Thyroid gland (tissue), 4 donors: ENCODE data around the gene GAS2L1. TPM values are rescaled to one million over a fixed set of nuclear protein-coding genes. Genes with fewer than 3 reads are reported as not detected.

Source experiments
- DNase-seq, 2 donors: peaks; one replicate each; pipeline ENCODE4 v3.0.0-alpha.2; 2019
- H3K27ac ChIP-seq, 3 donors: fragments of 200-600 bp; sonication (generic); 1 replicate in 2 of 3; 2 replicates in 1 of 3; pipeline ENCODE4 v1.5.1; 2016 to 2019; ENCODE audit warnings: mild to moderate bottlenecking in 1 of 3, moderate library complexity in 1 of 3
- H3K27me3 ChIP-seq: fragments of 200-600 bp; sonication (generic); one replicate; pipeline ENCODE4 v1.5.1; 2019
- H3K36me3 ChIP-seq, 2 donors: fragments of 200-600 bp; sonication (generic); one replicate each; pipeline ENCODE4 v1.5.1; 2016 to 2019
- H3K4me1 ChIP-seq, 2 donors: fragments of 200-600 bp; sonication (generic); one replicate each; pipeline ENCODE4 v1.5.1; 2017 to 2019
- H3K4me3 ChIP-seq, 3 donors: fragments of 200-600 bp; sonication (generic); replicated peaks in 1 of 3; 1 replicate in 2 of 3; 2 replicates in 1 of 3; pipeline ENCODE4 v1.5.1; 2016; ENCODE audit warnings: mild to moderate bottlenecking in 1 of 3
- H3K9me3 ChIP-seq: fragments of 200-600 bp; sonication (generic); one replicate; pipeline ENCODE4 v1.5.1; 2017
- CTCF ChIP-seq, 6 experiments: fragments of 200-600 bp in 3 of 6; fragments of 450-650 bp in 3 of 6; sonication (generic) in 3 of 6; IDR thresholded peaks; one replicate each; pipeline ENCODE4 v1.5.1; 2016 to 2019; ENCODE audit warnings: antibody characterized with exemption in 6 of 6, mild to moderate bottlenecking in 2 of 6, inconsistent platforms in 1 of 6, moderate library complexity in 1 of 6
- POLR2A ChIP-seq, 2 donors: fragments of 450-650 bp; IDR thresholded peaks; one replicate each; pipeline ENCODE4 v1.6.1; 2017; ENCODE audit warnings: antibody characterized with exemption in 2 of 2, mild to moderate bottlenecking in 2 of 2, moderate library complexity in 1 of 2
- WGBS, 2 donors: methylation state at CpG; one replicate each; pipeline ENCODE4 v1.1.5; 2017; 5-methylcytosine and 5-hydroxymethylcytosine counted together
- intact Hi-C: fragments of 100-400 bp; cut with DNase I; formaldehyde crosslinking; loops from one replicate; pipeline ENCODE4 v1.15.1; 2023
- total RNA-seq, 4 donors: library from RNA; depleted of rRNA; stranded (reverse); fragments of >200 nt; gene quantifications; one replicate each; pipeline ENCODE4 v1.2.3, GENCODE V29; 2016

Gene GAS2L1
- total RNA-seq, 4 donors from 2014 or later: 9.3 to 22.2 (median 15.7) TPM

- no peak for DNase-seq
- intact Hi-C loops: loop anchor here (5.0 kb wide), 1 partner anchor 36 kb away; no protein-coding TSS in a partner anchor
- Histone ChIP-seq H3K4me1 (peaks cover 15 to 53% of the 10 kb centered on the region in 2 donors), H3K27me3 (no peaks in the 10 kb centered on the region), H3K36me3 (no peaks in the 10 kb centered on the region), H3K4me3 (no peak overlapping the region), H3K9me3 (no peaks in the 10 kb centered on the region), H3K27ac (peak overlapping the region in 2 of 3 donors; percentile 43 to 74)
- WGBS, 2 donors: 91 to 93% methylated on average over 26 to 35 of the region's 50 CpGs
- TF ChIP-seq POLR2A (IDR thresholded peaks at IDR 0.05): no peak
- TF ChIP-seq CTCF (IDR thresholded peaks at IDR 0.05): no peak
Observed at GRCh38 chr22:29308148-29308790, 1.8 kb downstream of the GAS2L1 start.

- H3K27ac ChIP-seq: peak overlapping the region in 2 of 3 donors; percentile 43 to 74
- TF ChIP-seq CTCF (IDR thresholded peaks at IDR 0.05): no peak
- no peak for TF ChIP-seq POLR2A (IDR thresholded peaks at IDR 0.05)
- DNase-seq: no peak
- no peaks in the 10 kb centered on the region for H3K9me3 ChIP-seq
- intact Hi-C loops: loop anchor here (5.0 kb wide), 1 partner anchor 37 kb away; no protein-coding TSS in a partner anchor
- WGBS, 2 donors: 70 to 86% methylated on average over 11 of the region's 13 CpGs
- no peak overlapping the region for H3K4me3 ChIP-seq
- peaks cover 20 to 59% of the 10 kb centered on the region in 2 donors for H3K4me1 ChIP-seq
- H3K36me3 ChIP-seq: no peaks in the 10 kb centered on the region
- peaks cover 5% of the 10 kb centered on the region for H3K27me3 ChIP-seq
Observed at GRCh38 chr22:29308791-29309262, 2.4 kb downstream of the GAS2L1 start.

- H3K4me3 ChIP-seq: no peak overlapping the region
Observed at GRCh38 chr22:29309332-29310064, 3.0 kb downstream of the GAS2L1 start.

GRCh38 chr22:29310065-29310862 lies 3.8 kb downstream of the GAS2L1 start:
- DNase-seq: peak; percentile 61 to 64
- H3K4me1 ChIP-seq: peaks cover 24 to 73% of the 10 kb centered on the region in 2 donors

More at GRCh38 chr22:29309332-29310064, 3.0 kb downstream of the GAS2L1 start:
- peaks cover 24 to 66% of the 10 kb centered on the region in 2 donors for H3K4me1 ChIP-seq
- TF ChIP-seq CTCF (IDR thresholded peaks at IDR 0.05) (no peak), POLR2A (IDR thresholded peaks at IDR 0.05) (no peak)
- peak overlapping the region in 2 of 3 donors; percentile 41 to 43 for H3K27ac ChIP-seq
- WGBS, 2 donors: 89 to 96% methylated on average over 13 to 19 of the region's 21 CpGs
- H3K36me3 ChIP-seq: no peaks in the 10 kb centered on the region
- intact Hi-C loops: loop anchor here (5.0 to 10.0 kb wide), 2 partner anchors 37 to 75 kb away; partner anchors contain the start of gene AP1B1
- no peak for DNase-seq
- H3K27me3 ChIP-seq: peaks cover 10% of the 10 kb centered on the region
- H3K9me3 ChIP-seq: no peaks in the 10 kb centered on the region

More at GRCh38 chr22:29310065-29310862, 3.8 kb downstream of the GAS2L1 start:
- TF ChIP-seq POLR2A (IDR thresholded peaks at IDR 0.05): no peak
- no peak for TF ChIP-seq CTCF (IDR thresholded peaks at IDR 0.05)
- WGBS, 2 donors: 68 to 79% methylated on average over 18 to 19 of the region's 28 CpGs
- H3K27ac ChIP-seq: peak overlapping the region; percentile 43 to 71 (median 70)
- H3K36me3 ChIP-seq: no peaks in the 10 kb centered on the region
- no peak overlapping the region for H3K4me3 ChIP-seq
- no peaks in the 10 kb centered on the region for H3K9me3 ChIP-seq
- intact Hi-C loops: loop anchor here (10.0 kb wide), 1 partner anchor 75 kb away; the partner anchor contains the start of gene AP1B1
- H3K27me3 ChIP-seq: peaks cover 17% of the 10 kb centered on the region
